ENCODE data around the gene ARMC7.
A peak's percentile ranks its signal among the peaks of the same experiment; 100 is the strongest.
"Not testable (repeated sequence)": the region's sequence is repeated elsewhere in the genome, so short reads cannot be mapped to it uniquely, and the experiment has no call there.

ARMC7 gene

DNA sequence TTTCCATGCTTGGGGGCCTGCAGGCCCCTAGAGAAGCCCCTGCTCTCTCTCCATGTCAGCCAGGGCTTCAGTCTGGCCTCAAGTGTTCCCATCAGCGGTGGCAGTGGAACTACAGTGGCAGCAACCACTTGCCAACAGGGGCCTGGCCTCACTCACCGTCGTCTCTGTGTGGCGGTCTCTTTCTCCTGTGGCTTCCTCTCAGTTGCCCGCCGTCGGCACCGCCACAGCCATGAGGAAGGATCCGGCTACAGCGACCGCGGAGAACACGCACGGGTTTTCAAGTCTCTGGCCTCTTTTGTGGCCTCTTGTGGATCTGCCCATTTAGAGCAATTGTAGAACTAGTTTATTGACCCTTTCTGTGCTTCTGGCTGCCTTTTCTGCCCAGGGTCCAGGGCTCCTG is 8.5 kb downstream of the ARMC7 start:
- Mint-ChIP-seq H3K4me1 (ENCODE audit: low read depth) (peaks cover 16% of the 10 kb centered on the region), H3K27ac (no peak overlapping the region), H3K36me3 (ENCODE audit: low read depth) (peaks cover 25% of the 10 kb centered on the region), H3K27me3 (ENCODE audit: low read depth) (no peaks in the 10 kb centered on the region), H3K4me3 (no peak overlapping the region), H3K9me3 (no peaks in the 10 kb centered on the region)
- DNase-seq (ENCODE audit: low spot score), result no peak

- DNase-seq (ENCODE audit: low spot score), result peak; percentile 44
- peaks cover 27% of the 10 kb centered on the region for H3K4me1 Mint-ChIP-seq (ENCODE audit: low read depth)
- no peaks in the 10 kb centered on the region for H3K27me3 Mint-ChIP-seq (ENCODE audit: low read depth)
- H3K9me3 Mint-ChIP-seq, result no peaks in the 10 kb centered on the region
- H3K4me3 Mint-ChIP-seq, result peak overlapping the region; percentile 65
- H3K27ac Mint-ChIP-seq, result peak overlapping the region; percentile 91
- peaks cover 25% of the 10 kb centered on the region for H3K36me3 Mint-ChIP-seq (ENCODE audit: low read depth)
Measured at GRCh38 chr17:75124041-75124818, 14.5 kb downstream of the ARMC7 start.

GRCh38 chr17:75124819-75125162 is 15.0 kb downstream of the ARMC7 start:
- Mint-ChIP-seq H3K36me3 (ENCODE audit: low read depth) (peaks cover 31% of the 10 kb centered on the region), H3K27me3 (ENCODE audit: low read depth) (no peaks in the 10 kb centered on the region), H3K4me3 (peak overlapping the region; percentile 65), H3K4me1 (ENCODE audit: low read depth) (peaks cover 30% of the 10 kb centered on the region), H3K9me3 (no peaks in the 10 kb centered on the region), H3K27ac (peak overlapping the region; percentile 91)
- no peak for DNase-seq (ENCODE audit: low spot score)

DNA sequence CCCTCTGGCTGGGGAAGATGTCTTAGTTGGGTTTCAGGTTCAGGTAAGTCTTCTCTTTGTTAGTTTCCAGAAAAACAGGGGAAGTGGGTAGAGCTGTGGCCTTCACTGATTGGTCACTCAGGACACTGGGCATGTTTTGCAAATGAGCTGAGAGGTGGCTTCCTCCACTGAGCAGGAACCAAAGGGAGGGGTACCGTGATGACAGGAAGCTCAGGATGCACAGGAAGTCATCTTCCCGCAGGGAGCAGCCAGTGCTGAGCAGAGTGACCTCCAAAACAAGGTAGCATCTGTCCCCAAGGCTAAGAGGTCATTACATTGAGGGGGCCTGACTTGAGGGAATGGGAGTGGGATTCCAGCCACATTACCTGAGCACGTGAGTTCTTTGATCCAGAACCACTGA is 16.2 kb downstream of the ARMC7 start:
- Mint-ChIP-seq H3K9me3 (no peaks in the 10 kb centered on the region), H3K4me3 (peak overlapping the region; percentile 47), H3K36me3 (ENCODE audit: low read depth) (peaks cover 31% of the 10 kb centered on the region), H3K4me1 (ENCODE audit: low read depth) (peaks cover 34% of the 10 kb centered on the region), H3K27me3 (ENCODE audit: low read depth) (no peaks in the 10 kb centered on the region), H3K27ac (peak overlapping the region; percentile 84)
- no peak for DNase-seq (ENCODE audit: low spot score)

- Mint-ChIP-seq H3K9me3 (no peaks in the 10 kb centered on the region), H3K4me1 (ENCODE audit: low read depth) (peaks cover 34% of the 10 kb centered on the region), H3K4me3 (no peak overlapping the region), H3K27me3 (ENCODE audit: low read depth) (no peaks in the 10 kb centered on the region), H3K27ac (no peak overlapping the region), H3K36me3 (ENCODE audit: low read depth) (peaks cover 29% of the 10 kb centered on the region)
- DNase-seq (ENCODE audit: low spot score), result no peak
Measured at GRCh38 chr17:75126954-75127353, 17.2 kb downstream of the ARMC7 start.

GRCh38 chr17:75127936-75128335 is 18.2 kb downstream of the ARMC7 start:
- DNase-seq (ENCODE audit: low spot score); H3K27me3 Mint-ChIP-seq (ENCODE audit: low read depth); H3K9me3 Mint-ChIP-seq; H3K4me3 Mint-ChIP-seq: not testable (repeated sequence)
- Mint-ChIP-seq H3K36me3 (ENCODE audit: low read depth) (peaks cover 29% of the 10 kb centered on the region), H3K27ac (peak overlapping the region; percentile 63), H3K4me1 (ENCODE audit: low read depth) (peaks cover 37% of the 10 kb centered on the region)

DNA sequence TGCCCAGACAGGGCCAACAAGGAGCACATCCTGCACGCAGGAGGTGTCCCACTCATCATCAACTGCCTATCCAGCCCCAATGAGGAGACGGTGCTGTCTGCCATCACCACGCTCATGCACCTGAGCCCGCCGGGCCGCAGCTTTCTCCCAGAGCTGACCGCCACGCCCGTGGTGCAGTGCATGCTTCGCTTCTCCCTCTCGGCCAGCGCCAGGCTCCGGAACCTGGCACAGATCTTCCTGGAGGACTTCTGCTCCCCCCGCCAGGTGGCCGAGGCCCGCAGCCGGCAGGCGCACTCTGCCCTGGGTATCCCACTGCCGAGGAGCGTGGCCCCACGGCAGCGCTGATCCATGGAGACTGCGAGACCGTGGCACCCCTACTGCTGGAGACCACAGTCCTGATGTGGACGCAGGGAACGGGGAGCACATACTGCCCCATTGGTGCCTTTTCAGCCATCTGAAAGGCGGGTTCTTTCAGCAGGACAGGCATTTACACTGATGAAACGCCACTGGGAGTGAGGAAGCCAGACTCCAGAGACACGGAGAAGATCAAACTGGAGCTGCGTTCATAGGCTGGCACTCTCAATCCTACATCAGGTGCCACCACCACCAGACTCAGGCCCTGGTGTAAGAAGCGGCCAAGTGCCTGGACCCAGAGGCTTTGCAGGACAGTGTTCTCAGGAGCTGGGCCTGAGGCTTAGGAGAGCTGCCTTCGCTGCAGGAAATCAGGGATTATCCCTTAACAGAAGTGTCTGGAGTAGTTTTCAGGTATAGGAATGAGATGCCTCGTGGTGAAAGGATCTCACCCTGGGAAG is 19.1 kb downstream of the ARMC7 start:
- Mint-ChIP-seq H3K36me3 (ENCODE audit: low read depth) (peaks cover 28% of the 10 kb centered on the region), H3K27me3 (ENCODE audit: low read depth) (no peaks in the 10 kb centered on the region), H3K9me3 (no peaks in the 10 kb centered on the region), H3K27ac (no peak overlapping the region), H3K4me3 (no peak overlapping the region), H3K4me1 (ENCODE audit: low read depth) (peaks cover 36% of the 10 kb centered on the region)
- DNase-seq (ENCODE audit: low spot score), result no peak

- Mint-ChIP-seq H3K27me3 (ENCODE audit: low read depth) (no peaks in the 10 kb centered on the region), H3K4me3 (peak overlapping the region; percentile 67), H3K36me3 (ENCODE audit: low read depth) (peaks cover 21% of the 10 kb centered on the region), H3K9me3 (no peaks in the 10 kb centered on the region), H3K4me1 (ENCODE audit: low read depth) (peaks cover 29% of the 10 kb centered on the region), H3K27ac (peak overlapping the region; percentile 31)
- no peak for DNase-seq (ENCODE audit: low spot score)
Measured at GRCh38 chr17:75129576-75129975, 19.8 kb downstream of the ARMC7 start.

- peaks cover 19% of the 10 kb centered on the region for H3K36me3 Mint-ChIP-seq (ENCODE audit: low read depth)
- H3K9me3 Mint-ChIP-seq, result no peaks in the 10 kb centered on the region
- peaks cover 24% of the 10 kb centered on the region for H3K4me1 Mint-ChIP-seq (ENCODE audit: low read depth)
- no peaks in the 10 kb centered on the region for H3K27me3 Mint-ChIP-seq (ENCODE audit: low read depth)
- no peak for DNase-seq (ENCODE audit: low spot score)
- peak overlapping the region; percentile 90 for H3K27ac Mint-ChIP-seq
- peak overlapping the region; percentile 90 for H3K4me3 Mint-ChIP-seq
Measured at GRCh38 chr17:75130059-75130631, 20.4 kb downstream of the ARMC7 start.

DNA sequence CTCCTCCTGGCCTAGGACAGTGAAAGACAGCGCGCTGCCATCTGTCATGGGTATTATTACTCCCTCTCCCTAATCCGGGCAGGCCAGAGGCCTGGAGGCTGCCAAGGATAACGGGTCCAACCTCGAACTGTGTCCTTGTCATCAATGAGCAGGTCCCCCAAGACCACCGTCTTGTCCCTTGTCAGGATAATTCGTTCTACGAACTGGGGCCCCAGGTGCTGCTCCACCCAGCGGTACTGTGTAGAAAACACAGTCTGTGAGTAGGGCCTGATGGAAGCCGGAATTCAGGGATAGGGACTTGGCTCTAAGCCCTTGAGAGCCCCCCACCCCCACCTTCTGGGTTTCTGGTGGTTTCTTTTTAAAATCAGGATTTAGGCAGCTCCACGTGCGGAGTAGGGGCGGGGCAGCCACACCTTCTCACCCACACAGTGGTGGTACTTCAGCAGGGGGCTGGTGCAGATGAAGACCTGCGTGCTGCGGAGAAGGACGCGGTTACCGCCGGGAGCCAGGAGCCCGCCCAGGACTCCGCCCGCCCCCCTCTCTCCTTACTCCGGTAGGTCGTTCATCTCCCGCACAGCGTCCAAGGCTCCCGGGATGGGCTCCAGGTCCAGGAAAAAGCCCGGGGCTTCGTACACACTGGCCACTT is 21.0 kb downstream of the ARMC7 start:
- Mint-ChIP-seq H3K27me3 (ENCODE audit: low read depth) (no peaks in the 10 kb centered on the region), H3K4me1 (ENCODE audit: low read depth) (peaks cover 21% of the 10 kb centered on the region), H3K4me3 (peak overlapping the region; percentile 90), H3K36me3 (ENCODE audit: low read depth) (peaks cover 21% of the 10 kb centered on the region), H3K9me3 (no peaks in the 10 kb centered on the region), H3K27ac (peak overlapping the region; percentile 90)
- DNase-seq (ENCODE audit: low spot score), result no peak

DNA sequence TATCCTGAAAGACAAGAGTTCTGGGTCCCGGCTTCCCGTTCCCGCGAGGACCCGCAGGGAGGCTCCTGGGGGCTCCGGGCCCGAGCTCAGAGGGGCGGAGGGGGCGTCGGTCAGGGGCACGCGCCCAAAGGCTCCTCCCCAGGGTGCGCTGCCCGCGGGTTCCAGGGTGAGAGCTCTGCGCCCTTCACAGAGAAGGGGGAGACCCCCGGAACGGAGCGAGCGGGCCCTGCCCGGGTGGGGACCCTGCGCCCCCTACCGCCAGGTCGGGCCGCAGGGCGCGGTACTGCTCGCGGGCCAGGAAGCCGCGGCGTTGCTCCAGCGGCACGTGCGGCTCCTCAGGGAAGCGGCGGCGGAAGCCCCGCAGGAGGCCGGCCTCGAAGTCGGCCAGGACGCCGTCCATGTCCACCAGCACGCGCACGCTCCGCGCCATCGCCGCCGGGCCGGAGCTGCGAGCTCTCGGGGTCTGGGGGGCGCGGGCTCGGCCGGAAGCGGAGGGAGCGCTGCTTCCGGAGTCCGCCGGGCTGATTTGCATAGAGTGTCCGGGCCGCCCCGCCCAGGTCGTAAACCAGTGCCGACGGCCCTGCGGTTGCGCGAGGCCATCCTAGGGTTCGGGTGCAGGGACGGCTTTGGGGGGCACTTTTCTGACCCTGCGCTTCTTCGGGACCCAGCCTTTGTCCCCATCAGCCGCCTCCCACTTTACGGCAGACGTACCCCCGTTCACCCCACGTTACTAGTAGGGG is 21.7 kb downstream of the ARMC7 start, which contains the start of gene NT5C:
TSS of gene NT5C (minus strand) at position 465 of the 740 bp plus-strand sequence. CDS start at position 430, 35 bp downstream.
- H3K9me3 Mint-ChIP-seq, result no peaks in the 10 kb centered on the region
- peak within 1 kb of the TSS; percentile 90 for H3K4me3 Mint-ChIP-seq
- H3K27me3 Mint-ChIP-seq (ENCODE audit: low read depth), result no peaks in the 10 kb centered on the region
- H3K4me1 Mint-ChIP-seq (ENCODE audit: low read depth), result peaks cover 15% of the 10 kb centered on the region
- H3K27ac Mint-ChIP-seq, result peak within 1 kb of the TSS; percentile 90
- DNase-seq (ENCODE audit: low spot score), result peak; percentile 80
- peaks cover 23% of the 10 kb centered on the region for H3K36me3 Mint-ChIP-seq (ENCODE audit: low read depth)

- not testable (repeated sequence) for DNase-seq (ENCODE audit: low spot score); H3K27me3 Mint-ChIP-seq (ENCODE audit: low read depth); H3K9me3 Mint-ChIP-seq
- H3K4me3 Mint-ChIP-seq, result peak overlapping the region; percentile 85
- H3K27ac Mint-ChIP-seq, result peak overlapping the region; percentile 80
- H3K4me1 Mint-ChIP-seq (ENCODE audit: low read depth), result peaks cover 18% of the 10 kb centered on the region
- peaks cover 23% of the 10 kb centered on the region for H3K36me3 Mint-ChIP-seq (ENCODE audit: low read depth)
Measured at GRCh38 chr17:75132018-75133000, 22.5 kb downstream of the ARMC7 start.

Data from T-helper 2 cell treated with Interferon-gamma antibody and Interleukin-4, amounts not matched to agents 5 μg/mL and 100 μg/mL, for 36 hours (primary cell).